K562 (cell line): ENCODE measurements around the gene HOXC5.

ENCODE experiments used
- DPF2 ChIP-seq: fragments of 450-650 bp; IDR thresholded peaks from 2 replicates; pipeline ENCODE4 v1.6.1; 2016
- EZH2 ChIP-seq: IDR thresholded peaks from 2 replicates; pipeline ENCODE4 v1.6.1; 2012; ENCODE audit warnings: low read depth, mild to moderate bottlenecking, inconsistent platforms, low read length, borderline replicate concordance
- FOXA3 ChIP-seq, 2 experiments: fragments of 450-650 bp in 1 of 2; sonication (generic) in 1 of 2; formaldehyde crosslinking; IDR thresholded peaks in 1 of 2; conservative IDR thresholded peaks in 1 of 2; 2 replicates each; pipeline versions ENCODE4 v1.4.0 to v1.8.0; 2020 to 2022; ENCODE audit warnings: mild to moderate bottlenecking in 2 of 2, missing genetic modification reagents in 1 of 2
- FOXP1 ChIP-seq: sonication (generic); formaldehyde crosslinking; IDR thresholded peaks from 2 replicates; pipeline ENCODE4 v1.8.0; 2022; ENCODE audit warnings: mild to moderate bottlenecking, missing genetic modification reagents
- MNT ChIP-seq, 2 experiments: fragments of 450-650 bp; conservative IDR thresholded peaks; 2 replicates each; pipeline ENCODE4 v1.6.1; 2017; ENCODE audit warnings: mild to moderate bottlenecking in 2 of 2, moderate library complexity in 2 of 2
- SRSF1 ChIP-seq: fragments of 200-400 bp; formaldehyde crosslinking; IDR thresholded peaks from 2 replicates; pipeline ENCODE4 v1.6.1; 2017; ENCODE audit warnings: mild to moderate bottlenecking, low read depth, low read length, moderate library complexity
- ZBTB26 ChIP-seq: fragments of 450-650 bp; formaldehyde crosslinking; IDR thresholded peaks from 2 replicates; pipeline ENCODE4 v1.4.0; 2022; ENCODE audit warnings: missing genetic modification characterization
- TF ChIP-seq, protein P1 (sequence below), 3 experiments: IDR thresholded peaks in 2 of 3; conservative IDR thresholded peaks in 1 of 3; 2 replicates each; pipeline ENCODE4 v1.5.1; 2011 to 2012; ENCODE audit warnings: low read length in 3 of 3, mild to moderate bottlenecking in 3 of 3, control low read depth in 2 of 3, improper control_type of control experiment in 1 of 3, inconsistent platforms in 1 of 3, low read depth in 1 of 3, mixed read lengths in 1 of 3, moderate library complexity in 1 of 3; ENCODE audit not compliant: insufficient read depth in 2 of 3

DNA sequence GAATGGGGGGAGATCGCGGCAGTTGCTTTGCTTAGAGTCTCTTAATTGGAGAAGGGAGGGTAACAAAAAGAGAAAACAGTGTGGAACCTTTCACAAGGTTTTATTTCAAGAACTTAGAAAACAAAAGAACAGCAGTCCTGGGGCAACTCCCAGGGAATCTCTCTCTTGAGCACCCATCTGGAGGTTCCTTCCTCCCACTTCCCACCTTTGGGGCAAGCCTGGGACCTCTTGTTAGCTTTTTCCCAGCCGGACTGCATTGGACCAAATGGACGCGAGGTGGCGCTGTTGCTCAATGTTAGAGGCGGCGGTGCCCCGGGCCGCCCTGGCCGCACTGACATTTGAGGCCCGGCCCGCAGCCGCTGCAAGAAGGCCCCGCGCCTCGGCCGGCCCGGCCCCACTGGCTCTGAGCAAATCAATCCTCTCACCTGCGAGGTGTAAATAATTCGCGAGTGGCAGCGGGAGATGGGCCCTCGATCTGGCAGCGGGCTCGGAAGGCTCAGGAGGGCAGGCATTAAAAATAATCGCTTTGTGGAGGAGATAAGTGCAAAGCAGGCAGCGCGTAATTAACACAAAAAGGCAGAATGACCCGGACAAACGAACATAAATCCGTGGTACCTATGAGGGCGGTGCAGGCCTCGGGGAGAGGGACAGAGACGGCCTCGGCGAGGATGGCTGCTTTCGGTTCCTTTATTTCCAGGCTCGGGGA lies 26.8 kb upstream of the HOXC5 start:
- no peak for TF ChIP-seq DPF2
- no peak for TF ChIP-seq SRSF1
- no peak for TF ChIP-seq FOXP1 (CRISPR knock-in tag)
- TF ChIP-seq MNT (conservative IDR thresholded peaks at IDR 0.05): no peak; a peak in 1 of 4 replicates
- no peak for TF ChIP-seq FOXA3 (CRISPR knock-in tag; conservative IDR thresholded peaks at IDR 0.05 in 1 of 2, IDR thresholded peaks at IDR 0.05 in 1 of 2)
- TF ChIP-seq, protein P1, sequence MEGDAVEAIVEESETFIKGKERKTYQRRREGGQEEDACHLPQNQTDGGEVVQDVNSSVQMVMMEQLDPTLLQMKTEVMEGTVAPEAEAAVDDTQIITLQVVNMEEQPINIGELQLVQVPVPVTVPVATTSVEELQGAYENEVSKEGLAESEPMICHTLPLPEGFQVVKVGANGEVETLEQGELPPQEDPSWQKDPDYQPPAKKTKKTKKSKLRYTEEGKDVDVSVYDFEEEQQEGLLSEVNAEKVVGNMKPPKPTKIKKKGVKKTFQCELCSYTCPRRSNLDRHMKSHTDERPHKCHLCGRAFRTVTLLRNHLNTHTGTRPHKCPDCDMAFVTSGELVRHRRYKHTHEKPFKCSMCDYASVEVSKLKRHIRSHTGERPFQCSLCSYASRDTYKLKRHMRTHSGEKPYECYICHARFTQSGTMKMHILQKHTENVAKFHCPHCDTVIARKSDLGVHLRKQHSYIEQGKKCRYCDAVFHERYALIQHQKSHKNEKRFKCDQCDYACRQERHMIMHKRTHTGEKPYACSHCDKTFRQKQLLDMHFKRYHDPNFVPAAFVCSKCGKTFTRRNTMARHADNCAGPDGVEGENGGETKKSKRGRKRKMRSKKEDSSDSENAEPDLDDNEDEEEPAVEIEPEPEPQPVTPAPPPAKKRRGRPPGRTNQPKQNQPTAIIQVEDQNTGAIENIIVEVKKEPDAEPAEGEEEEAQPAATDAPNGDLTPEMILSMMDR (IDR thresholded peaks at IDR 0.05 in 2 of 3, conservative IDR thresholded peaks at IDR 0.05 in 1 of 3; ENCODE audit: insufficient read depth in 2 of 3, low read depth in 1 of 3, low read length in 3 of 3): peak; percentile 91 to 96 (median 92)
- no peak for TF ChIP-seq EZH2
- TF ChIP-seq ZBTB26: no peak
